Nephron progenitor cell (in vitro differentiated cells): ENCODE measurements around the gene THSD7A.
A peak's percentile ranks its signal among the peaks of the same experiment; 100 is the strongest.

Experiments
- DNase-seq: peaks from one replicate; pipeline ENCODE4 v3.0.0; 2021
- H3K27ac Mint-ChIP-seq: 2 replicates; pipeline ENCODE4 v1.8.0; 2021; ENCODE audit warnings: mild to moderate bottlenecking, moderate library complexity, mixed read lengths
- H3K27me3 Mint-ChIP-seq: 2 replicates; pipeline ENCODE4 v1.8.0; 2021; ENCODE audit warnings: mild to moderate bottlenecking, low read depth, mixed read lengths; ENCODE audit not compliant: poor library complexity
- H3K36me3 Mint-ChIP-seq: 2 replicates; pipeline ENCODE4 v1.8.0; 2021; ENCODE audit warnings: low read depth, mixed read lengths
- H3K4me1 Mint-ChIP-seq: 2 replicates; pipeline ENCODE4 v1.8.0; 2021; ENCODE audit warnings: mixed read lengths
- H3K4me3 Mint-ChIP-seq: 2 replicates; pipeline ENCODE4 v1.8.0; 2021; ENCODE audit warnings: mild to moderate bottlenecking, moderate library complexity, mixed read lengths
- H3K9me3 Mint-ChIP-seq: 2 replicates; pipeline ENCODE4 v1.8.0; 2021; ENCODE audit warnings: mild to moderate bottlenecking, moderate library complexity, mixed read lengths
- TF ChIP-seq, protein P1 (sequence below): fragments of 200-600 bp; sonication (generic); IDR thresholded peaks from 2 replicates; pipeline ENCODE4 v1.5.0; 2021; ENCODE audit warnings: antibody characterized with exemption

Gene THSD7A

DNA sequence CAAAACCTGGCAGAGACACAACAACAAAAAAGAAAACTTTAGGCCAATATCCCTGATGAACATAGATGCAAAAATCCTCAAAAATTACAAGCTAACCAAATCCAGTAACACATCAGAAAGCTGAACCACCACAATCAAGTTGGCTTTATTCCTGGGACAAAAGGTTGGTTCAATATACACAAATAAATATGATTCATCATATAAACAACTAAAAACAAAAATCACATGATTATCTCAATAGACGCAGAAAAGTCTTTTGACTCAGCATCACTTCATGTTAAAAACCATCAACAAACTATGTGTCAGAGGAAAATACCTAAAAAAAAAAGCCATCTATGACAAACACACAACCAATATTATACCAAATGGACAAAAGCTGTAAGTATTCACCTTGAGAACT, 283.5 kb downstream of the THSD7A start:
- DNase-seq = no peak
- H3K9me3 Mint-ChIP-seq = peaks cover 15% of the 10 kb centered on the region
- no peaks in the 10 kb centered on the region for H3K36me3 Mint-ChIP-seq
- H3K4me3 Mint-ChIP-seq = no peak overlapping the region
- TF ChIP-seq, protein P1, sequence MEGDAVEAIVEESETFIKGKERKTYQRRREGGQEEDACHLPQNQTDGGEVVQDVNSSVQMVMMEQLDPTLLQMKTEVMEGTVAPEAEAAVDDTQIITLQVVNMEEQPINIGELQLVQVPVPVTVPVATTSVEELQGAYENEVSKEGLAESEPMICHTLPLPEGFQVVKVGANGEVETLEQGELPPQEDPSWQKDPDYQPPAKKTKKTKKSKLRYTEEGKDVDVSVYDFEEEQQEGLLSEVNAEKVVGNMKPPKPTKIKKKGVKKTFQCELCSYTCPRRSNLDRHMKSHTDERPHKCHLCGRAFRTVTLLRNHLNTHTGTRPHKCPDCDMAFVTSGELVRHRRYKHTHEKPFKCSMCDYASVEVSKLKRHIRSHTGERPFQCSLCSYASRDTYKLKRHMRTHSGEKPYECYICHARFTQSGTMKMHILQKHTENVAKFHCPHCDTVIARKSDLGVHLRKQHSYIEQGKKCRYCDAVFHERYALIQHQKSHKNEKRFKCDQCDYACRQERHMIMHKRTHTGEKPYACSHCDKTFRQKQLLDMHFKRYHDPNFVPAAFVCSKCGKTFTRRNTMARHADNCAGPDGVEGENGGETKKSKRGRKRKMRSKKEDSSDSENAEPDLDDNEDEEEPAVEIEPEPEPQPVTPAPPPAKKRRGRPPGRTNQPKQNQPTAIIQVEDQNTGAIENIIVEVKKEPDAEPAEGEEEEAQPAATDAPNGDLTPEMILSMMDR = no peak
- H3K4me1 Mint-ChIP-seq = no peaks in the 10 kb centered on the region
- peak overlapping the region; percentile 53 for H3K27ac Mint-ChIP-seq
- H3K27me3 Mint-ChIP-seq = peaks cover 6% of the 10 kb centered on the region

DNA sequence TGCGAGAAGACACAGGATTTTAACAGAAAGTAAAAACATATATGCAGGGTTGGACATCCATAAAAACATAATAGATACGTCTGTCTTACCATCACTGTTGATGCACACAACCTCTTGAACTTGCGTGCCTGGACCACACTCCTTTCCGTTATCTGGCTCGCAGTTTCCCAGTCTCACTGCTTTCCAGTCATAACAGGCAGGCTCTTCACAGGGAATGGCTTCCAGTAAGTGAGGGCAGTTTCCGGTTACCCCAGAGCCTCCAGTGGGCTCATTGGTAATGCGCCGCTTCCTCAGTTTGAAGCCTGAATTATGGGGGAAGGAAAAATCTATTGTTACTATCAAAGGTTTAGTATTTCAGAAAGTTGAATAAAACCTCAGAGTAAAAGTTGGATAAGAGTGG, 290.7 kb downstream of the THSD7A start:
- Mint-ChIP-seq H3K4me1 (peaks cover 19% of the 10 kb centered on the region), H3K4me3 (no peak overlapping the region), H3K27me3 (peaks cover 6% of the 10 kb centered on the region), H3K27ac (peak overlapping the region; percentile 24), H3K36me3 (no peaks in the 10 kb centered on the region), H3K9me3 (peaks cover 4% of the 10 kb centered on the region)
- TF ChIP-seq, protein P1 = no peak
- DNase-seq = no peak

DNA sequence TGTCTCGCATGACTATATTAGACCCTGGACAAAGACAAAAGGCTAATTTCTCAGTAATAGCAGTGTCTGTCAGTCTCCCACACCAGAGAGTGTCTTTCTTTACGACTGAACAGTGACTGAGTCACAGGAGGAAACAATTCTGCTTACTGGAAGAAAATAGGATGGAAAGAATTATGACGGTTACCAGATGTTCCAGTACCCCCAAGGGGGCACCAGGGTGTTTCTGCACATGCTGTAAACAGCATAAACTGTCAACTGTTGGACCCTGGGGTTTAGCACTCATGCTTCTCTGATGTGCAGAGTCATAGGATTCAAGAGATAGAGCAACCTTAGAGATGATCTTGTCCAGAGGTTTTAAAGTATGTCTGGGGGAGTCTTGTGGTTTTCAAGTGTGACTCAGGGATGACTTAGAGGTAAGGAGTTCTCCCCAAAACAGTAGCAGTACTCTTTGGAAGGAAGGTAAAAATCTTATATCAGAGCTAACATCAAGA, 291.7 kb downstream of the THSD7A start:
- Mint-ChIP-seq H3K9me3 (no peaks in the 10 kb centered on the region), H3K27me3 (peaks cover under 1% of the 10 kb centered on the region), H3K4me1 (peaks cover 19% of the 10 kb centered on the region), H3K27ac (peak overlapping the region; percentile 52), H3K4me3 (no peak overlapping the region), H3K36me3 (no peaks in the 10 kb centered on the region)
- TF ChIP-seq, protein P1 = no peak
- DNase-seq = no peak

DNA sequence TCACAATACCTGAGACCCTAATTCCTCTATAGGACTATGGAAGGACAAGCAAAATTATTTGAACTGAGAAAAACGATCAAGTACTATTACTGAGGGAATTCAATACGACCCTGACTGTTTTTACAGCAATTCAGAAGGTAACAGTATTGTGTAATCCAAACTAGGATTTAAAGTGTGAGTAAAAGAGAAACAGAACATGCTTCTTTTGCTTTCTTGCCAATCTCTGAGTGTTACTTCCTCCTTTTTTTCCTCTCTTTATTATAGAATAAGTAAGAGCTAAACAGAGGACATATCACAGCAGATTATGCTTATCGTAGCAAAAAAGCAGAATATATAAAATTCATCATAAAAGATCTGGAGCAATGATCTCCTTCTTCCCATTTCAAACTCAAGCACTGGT, 292.1 kb downstream of the THSD7A start:
- Mint-ChIP-seq H3K4me3 (no peak overlapping the region), H3K9me3 (no peaks in the 10 kb centered on the region), H3K4me1 (peaks cover 19% of the 10 kb centered on the region), H3K27me3 (no peaks in the 10 kb centered on the region), H3K36me3 (no peaks in the 10 kb centered on the region), H3K27ac (no peak overlapping the region)
- TF ChIP-seq, protein P1 = no peak
- DNase-seq = no peak

DNA sequence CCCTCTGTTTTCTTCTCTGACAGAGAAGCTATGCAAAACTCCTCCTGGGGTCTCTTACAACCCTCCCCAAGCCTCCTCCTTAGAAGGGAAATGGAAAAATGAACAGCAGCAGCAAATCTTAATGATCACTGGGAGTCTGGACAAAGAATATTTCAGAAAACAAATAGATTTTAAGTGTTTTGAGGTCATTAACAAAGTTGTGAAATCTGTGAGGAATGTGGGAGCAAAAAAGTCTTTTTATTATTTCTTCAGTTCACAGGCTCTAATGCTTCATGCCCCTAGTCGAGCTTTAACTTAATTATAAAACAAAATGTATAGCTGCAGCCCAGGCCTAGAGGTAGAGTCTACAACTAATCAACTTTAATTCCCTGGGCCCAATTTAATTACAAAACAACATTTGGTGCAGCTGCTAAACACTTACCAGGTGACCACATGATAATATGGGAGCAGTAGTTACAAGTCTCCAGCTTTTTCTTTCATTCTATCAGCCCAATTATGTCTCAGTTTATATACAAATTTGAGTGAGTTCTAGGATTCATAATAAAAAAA, 293.2 kb downstream of the THSD7A start:
- DNase-seq = no peak
- Mint-ChIP-seq H3K27ac (peak overlapping the region; percentile 15), H3K4me3 (no peak overlapping the region), H3K27me3 (no peaks in the 10 kb centered on the region), H3K9me3 (no peaks in the 10 kb centered on the region), H3K4me1 (peaks cover 19% of the 10 kb centered on the region), H3K36me3 (no peaks in the 10 kb centered on the region)
- TF ChIP-seq, protein P1 = no peak

DNA sequence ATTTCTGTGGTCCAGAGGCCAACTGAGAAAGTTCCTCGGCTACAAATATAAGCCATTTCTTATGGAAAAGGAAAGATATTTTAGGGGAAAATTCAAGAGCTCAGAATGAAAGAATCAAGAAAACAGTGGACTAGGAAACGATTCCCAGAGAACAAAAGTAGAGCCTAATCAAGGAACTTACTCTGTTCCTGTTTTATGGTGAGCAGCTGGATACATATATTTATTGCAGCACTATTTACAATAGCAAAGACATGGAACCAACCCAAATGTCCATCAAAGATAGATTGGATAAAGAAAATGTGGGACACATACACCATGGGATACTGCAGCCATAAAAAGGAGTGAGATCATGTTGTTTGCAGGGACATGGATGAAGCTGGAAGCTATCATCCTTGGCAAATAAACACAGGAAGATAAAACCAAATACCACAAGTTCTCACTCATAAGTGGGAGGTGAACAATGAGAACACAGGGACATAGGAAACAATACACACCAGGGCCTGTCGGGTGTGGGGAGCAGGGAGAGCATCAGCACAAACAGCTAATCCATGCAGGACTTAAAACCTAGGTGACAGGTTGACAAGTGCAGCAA, 298.7 kb downstream of the THSD7A start:
- Mint-ChIP-seq H3K4me3 (no peak overlapping the region), H3K27ac (no peak overlapping the region), H3K9me3 (no peaks in the 10 kb centered on the region), H3K27me3 (peaks cover 2% of the 10 kb centered on the region), H3K36me3 (no peaks in the 10 kb centered on the region), H3K4me1 (no peaks in the 10 kb centered on the region)
- TF ChIP-seq, protein P1 = no peak
- DNase-seq = no peak
